HG02610 (cell line): ENCODE data around the gene SLC47A1.
A peak's percentile ranks its signal among the peaks of the same experiment; 100 is the strongest.
"Not testable (repeated sequence)": the region's sequence is repeated elsewhere in the genome, so short reads cannot be mapped to it uniquely, and the experiment has no call there.

Experiments
- ATAC-seq: cut with Tn5 transposase; IDR thresholded peaks from one replicate; pipeline ENCODE4 v1.9.1; 2021; ENCODE audit warnings: mild to moderate bottlenecking, moderate library complexity; ENCODE audit not compliant: unreplicated experiment

SLC47A1 gene

GRCh38 chr17:19533718-19534561, at the start of gene SLC47A1:
TSS of gene SLC47A1 (plus strand) at chr17:19533854. CDS start at chr17:19533940, 86 bp downstream.
- no peak for ATAC-seq

- no peak for ATAC-seq
These were observed 47.8 kb upstream of the SLC47A1 start for GRCh38 chr17:19485800-19486340.

GRCh38 chr17:19486351-19487023, 47.2 kb upstream of the SLC47A1 start:
- ATAC-seq, result no peak

GRCh38 chr17:19487024-19487600, 46.5 kb upstream of the SLC47A1 start:
- ATAC-seq, result no peak

- ATAC-seq, result no peak
These were observed 41.5 kb upstream of the SLC47A1 start for GRCh38 chr17:19492141-19492540.

- ATAC-seq, result no peak
These were observed 38.5 kb upstream of the SLC47A1 start for GRCh38 chr17:19494961-19495806.

- ATAC-seq, result no peak
These were observed 37.7 kb upstream of the SLC47A1 start for GRCh38 chr17:19495828-19496528.

- no peak for ATAC-seq
These were observed 36.0 kb upstream of the SLC47A1 start for GRCh38 chr17:19497624-19498023.

- ATAC-seq, result no peak
These were observed 32.4 kb upstream of the SLC47A1 start for GRCh38 chr17:19501219-19501618.

GRCh38 chr17:19502517-19502916, 31.1 kb upstream of the SLC47A1 start:
- ATAC-seq, result no peak

- ATAC-seq, result not testable (repeated sequence)
These were observed 28.1 kb upstream of the SLC47A1 start for GRCh38 chr17:19505561-19505960.

GRCh38 chr17:19507775-19508576, 25.7 kb upstream of the SLC47A1 start:
- ATAC-seq, result peak; percentile 77

- ATAC-seq, result no peak
These were observed 25.1 kb upstream of the SLC47A1 start for GRCh38 chr17:19508577-19508867.

GRCh38 chr17:19509281-19509852, 24.3 kb upstream of the SLC47A1 start:
- not testable (repeated sequence) for ATAC-seq

- no peak for ATAC-seq
These were observed 22.8 kb upstream of the SLC47A1 start for GRCh38 chr17:19510903-19511302.

GRCh38 chr17:19513897-19514488, 19.7 kb upstream of the SLC47A1 start:
- ATAC-seq, result no peak

GRCh38 chr17:19517699-19518098, 16.0 kb upstream of the SLC47A1 start:
- ATAC-seq, result no peak

GRCh38 chr17:19519388-19520291, 14.0 kb upstream of the SLC47A1 start:
- not testable (repeated sequence) for ATAC-seq
